Hepatic stellate cell (primary cell): Measurements from ENCODE around the gene BCAS3.
"Not testable (repeated sequence)": the region's sequence is repeated elsewhere in the genome, so short reads cannot be mapped to it uniquely, and the experiment has no call there.

Source experiments
- DNase-seq: peaks from one replicate; pipeline ENCODE4 v3.0.0; 2011; ENCODE audit warnings: low spot score

BCAS3 gene

DNA sequence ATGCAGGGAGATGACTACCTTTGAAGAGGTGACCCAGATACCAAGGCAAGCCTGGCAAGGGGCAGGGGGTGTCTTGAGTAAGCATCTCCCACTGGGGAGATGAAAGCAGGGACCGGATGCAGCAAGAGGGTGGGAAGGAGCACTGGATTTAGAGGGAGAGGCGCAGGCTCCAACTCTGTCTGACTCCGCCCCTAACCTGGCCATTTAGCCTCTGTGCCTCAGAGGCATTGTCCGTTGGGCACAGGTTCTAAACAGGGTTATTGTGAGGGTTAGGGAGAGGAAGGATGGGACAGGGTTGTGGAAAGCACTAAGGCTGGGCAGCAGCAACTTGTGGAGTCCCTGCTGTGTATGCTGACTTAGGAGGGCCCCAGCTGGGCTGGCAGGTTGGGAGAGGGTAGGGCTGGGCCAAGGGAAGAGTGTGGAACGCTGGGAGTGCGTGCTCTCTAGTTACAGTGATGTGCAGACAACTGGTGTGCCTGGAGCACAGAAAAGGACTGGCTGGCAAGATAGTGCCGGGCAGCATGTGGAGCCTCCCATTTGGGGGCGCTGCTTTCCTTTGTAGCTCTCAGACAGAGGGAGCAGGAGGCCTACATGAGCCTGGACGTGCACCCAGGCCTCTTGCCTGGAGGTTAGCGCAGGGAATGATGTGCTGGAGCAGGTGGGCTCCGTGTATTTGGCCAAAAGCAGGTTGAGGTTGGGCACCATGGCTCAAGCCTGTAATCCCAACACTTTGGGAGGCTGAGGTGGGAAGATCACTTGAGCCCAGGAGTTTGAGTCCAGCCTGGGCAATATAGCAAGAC lies 748.2 kb downstream of the BCAS3 start:
- DNase-seq: no peak

DNA sequence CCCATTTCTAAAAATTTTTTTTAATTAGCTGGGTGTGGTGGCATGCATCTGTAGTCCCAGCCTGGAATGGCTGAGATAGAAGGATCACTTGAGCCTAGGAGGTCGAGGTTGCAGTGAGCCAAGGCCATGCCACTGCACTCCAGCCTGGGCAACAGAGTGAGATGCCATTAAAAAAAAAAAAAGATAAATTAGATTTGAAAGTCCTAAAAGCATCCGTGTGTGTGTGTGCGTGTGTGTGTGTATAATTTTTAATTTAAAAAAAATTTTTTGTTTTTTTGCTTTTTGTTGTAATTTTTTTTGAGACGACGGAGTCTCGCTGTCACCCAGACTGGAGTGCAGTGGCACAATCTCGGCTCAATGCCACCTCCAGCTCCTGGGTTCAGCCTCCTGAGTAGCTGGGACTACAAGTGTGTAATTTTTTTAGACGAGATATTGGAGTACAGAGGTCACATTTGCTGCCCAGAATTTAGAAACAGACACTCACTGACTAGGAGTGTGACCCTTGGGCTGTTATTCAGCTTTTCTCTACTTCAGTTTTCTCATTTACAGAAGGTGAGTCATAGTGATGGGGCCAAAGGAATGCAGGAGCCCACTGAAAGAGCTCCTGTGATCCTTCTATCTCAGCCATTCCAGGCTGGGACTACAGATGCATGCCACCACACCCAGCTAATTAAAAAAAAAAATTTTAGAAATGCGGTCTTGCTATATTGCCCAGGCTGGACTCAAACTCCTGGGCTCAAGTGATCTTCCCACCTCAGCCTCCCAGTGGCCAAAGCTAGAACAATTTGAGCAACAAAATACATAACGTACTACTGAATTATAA lies 749.0 kb downstream of the BCAS3 start:
- no peak for DNase-seq

DNA sequence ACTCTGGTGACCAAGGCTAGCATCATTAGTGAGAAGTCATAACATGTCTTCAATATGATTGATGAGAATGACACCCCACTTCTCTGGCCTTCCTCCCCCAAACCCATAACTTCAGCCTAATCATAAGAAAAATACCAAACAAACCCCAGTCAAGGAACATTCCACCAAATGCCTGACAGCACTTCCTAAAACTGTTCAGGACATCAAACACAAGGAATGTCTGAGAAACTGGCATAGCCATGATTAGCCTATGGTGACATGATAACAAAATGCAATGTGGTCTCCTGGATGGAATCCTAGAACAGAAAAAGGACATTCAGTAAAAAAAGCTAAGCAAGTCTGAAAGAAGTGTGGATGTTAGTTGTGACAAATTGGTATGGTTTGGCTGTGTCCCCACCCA lies 749.9 kb downstream of the BCAS3 start:
- DNase-seq: no peak

DNA sequence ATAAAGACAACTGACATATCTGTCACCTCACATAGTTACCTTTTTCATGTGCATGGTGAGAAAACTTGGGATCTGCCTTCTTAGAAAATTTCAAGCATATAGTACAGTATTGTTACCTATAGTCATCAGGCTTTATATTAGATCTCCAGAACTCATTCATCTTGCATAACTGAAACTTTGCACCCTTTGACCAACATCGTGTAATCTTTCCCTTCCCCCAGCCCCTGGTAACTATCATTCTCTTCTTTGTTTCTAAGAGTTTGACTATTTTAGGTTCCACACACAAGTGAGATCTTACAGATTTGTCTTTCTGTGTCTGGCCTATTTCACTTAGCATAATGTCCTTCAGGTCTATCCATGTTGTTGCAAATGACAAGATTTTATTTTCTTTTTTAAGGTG lies 751.6 kb downstream of the BCAS3 start:
- DNase-seq: no peak

DNA sequence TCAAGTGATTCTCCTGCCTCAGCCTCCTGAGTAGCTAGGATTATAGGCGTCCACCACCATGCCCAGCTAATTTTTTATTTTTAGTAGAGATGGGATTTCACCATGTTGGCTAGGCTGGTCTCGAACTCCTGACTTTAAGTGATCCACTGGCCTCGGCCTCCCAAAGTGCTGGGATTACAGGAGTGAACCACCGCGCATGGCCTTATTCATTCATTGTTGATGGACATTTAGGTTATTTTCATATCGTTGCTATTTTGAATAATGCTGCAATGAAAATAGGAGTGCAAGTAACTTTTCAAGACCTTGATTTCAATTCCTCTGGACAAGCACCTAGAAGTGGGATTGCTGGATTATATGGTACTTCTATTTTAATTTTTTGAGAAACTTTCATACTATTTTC lies 752.2 kb downstream of the BCAS3 start:
- not testable (repeated sequence) for DNase-seq

DNA sequence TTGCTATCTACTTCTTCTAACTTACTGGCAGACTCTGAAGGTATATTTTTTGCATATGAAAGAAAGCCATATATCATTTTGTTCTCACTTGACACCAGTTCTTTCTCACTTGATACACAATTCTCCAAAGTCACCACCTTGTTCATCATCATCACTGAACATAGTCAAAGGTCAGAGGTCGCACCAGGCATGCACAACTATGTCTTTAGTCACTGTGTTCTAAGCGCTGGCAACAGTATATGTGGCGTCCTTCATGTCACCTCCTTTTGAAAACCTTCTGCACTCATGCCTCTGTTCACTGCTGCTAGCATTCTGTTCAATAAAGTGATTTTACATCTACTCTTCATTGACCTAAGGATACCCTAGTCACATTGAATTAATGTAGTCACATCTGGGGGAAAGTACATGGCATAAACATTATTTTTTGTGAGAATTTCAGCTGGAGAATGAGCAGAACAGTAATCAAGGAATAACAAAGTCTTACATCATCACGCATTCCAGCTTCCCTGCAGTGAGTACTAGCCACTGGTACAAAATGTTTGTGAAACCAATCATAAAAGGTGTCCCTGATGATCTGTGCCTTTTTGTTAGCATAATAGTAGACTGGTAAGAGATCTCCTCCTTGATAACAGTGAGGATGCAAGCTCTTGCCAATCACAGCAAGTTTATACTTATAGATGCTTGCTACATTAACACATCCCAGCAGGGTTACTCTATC lies 754.1 kb downstream of the BCAS3 start:
- DNase-seq: no peak

DNA sequence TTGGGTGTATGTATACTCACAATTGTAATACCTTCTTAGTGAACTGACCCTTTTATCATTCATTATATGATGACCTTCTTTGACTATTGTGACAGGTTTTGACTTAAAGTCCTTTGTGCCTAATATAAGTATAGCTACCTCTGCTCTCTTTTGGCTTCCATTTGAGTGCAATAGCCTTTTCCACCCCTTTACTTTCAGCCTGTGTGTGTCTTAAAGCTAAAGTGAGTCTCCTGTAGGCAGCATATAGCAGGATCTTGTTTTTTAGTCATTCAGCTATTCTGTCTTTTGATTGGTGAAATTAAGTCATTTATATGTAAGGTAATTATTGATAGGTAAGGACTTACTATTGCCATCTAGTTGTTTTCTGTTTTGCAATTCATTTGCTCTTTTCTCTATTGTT lies 758.6 kb downstream of the BCAS3 start:
- no peak for DNase-seq

DNA sequence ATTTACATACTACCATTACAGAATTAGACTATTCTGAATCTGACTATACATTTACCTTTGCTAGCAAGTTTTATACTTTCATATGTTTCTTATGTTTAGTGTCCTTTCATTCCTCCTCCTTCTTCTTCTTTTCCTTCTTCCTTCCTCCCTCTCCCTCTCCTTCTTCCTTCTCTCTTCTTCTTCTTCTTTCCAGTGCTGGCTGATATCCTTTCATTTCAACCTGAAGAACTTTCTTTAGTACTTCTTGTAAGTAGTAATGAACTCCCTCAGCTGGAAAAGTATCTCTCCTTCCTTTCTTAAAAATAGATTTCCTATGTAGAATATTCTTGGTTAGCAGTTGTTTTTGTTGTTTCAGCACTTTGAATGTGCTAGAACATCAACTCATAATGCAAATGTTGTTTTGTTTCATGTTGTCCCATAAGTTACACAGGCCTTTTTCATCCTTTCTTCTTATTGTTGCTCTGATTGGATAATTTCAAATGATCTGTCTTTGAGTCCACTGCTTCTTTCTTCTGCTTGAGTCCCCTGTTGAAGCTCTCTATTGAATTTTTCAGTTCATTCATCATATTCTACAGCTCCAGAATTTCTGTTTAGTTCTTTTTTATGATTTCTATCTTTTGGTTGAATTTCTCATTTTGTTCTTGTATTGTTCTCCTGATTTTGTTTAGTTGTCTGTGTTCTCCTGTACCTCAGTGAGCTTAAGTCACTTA lies 759.5 kb downstream of the BCAS3 start:
- DNase-seq: no peak

DNA sequence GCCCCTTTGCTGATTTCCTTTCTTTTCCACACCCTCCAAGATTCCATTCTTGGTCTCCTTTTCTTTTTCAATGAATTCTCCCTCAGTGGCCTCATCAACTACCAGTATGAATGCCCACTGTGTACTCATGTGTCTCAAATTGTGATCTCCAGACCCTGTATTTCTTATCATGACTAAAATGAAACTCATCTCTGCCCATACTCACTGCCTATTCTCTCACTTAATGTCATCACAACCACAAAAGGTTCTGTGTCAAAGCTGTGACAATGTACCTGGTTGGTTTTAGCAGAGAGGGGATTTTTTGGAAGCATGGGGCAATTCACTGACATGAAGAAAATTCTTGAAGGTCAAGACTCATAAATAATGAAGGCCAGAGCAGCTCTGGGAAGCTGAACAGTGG lies 763.0 kb downstream of the BCAS3 start:
- DNase-seq: no peak

DNA sequence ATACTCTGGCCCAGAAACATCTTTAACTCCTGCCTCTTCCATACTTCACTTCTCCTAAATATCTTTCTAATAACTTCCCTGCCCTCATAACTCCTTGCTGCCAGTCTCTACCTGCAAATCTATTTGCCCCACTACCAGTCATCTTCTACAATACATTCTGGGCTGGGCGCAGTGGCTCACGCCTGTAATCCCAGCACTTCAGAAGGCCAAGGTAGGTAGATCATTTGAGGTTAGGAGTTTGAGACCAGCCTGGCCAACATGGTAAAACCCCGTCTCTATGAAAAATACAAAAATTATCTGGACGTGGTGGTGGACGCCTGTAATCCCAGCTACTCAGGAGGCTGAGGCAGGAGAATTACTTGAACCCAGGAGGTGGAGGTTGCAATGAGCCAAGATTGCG lies 763.9 kb downstream of the BCAS3 start:
- not testable (repeated sequence) for DNase-seq

DNA sequence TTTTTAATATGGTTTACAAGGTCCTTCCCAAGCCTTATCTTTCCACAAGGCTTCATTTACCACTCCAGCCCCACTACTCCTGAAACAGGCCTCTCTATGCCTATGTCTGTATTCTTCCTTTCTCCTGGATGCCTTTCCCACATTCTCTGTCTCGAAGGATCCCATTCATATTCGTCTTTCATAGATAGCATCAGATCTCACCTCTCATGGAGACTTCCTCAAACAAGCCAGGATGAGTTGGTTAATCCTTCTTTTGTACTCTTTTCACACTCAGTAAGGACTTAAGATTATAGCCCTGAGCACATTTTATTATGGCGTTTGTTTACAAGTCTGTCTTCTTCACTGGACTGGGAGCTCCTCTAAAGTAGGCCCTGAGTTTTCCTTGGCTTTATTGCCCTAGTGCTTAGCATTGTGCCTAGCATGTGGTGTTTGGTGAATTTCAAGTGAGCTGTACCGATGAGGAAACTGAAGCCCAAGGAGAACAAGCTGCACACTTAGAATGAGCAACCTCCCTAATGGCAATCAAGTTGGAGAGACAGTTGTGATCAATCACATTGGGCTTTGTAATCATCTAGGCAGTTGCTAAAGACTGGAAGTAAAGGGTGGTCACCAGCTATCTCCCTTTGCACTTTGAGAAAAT lies 764.6 kb downstream of the BCAS3 start:
- DNase-seq: no peak
